Kidney (tissue), 14 donors: ENCODE measurements around the gene XPA. TPM values are rescaled to one million over a fixed set of nuclear protein-coding genes. Genes with fewer than 3 reads are reported as not detected.

Experiments used
- DNase-seq, 5 donors: peaks; one replicate each; pipeline ENCODE4 v3.0.0-alpha.2; 2013 to 2020
- FAIRE-seq: peaks from 2 replicates; lab custom pipeline; 2012; peaks lifted over from hg19 to GRCh38; lab: Jason Lieb, UNC
- H3K27ac ChIP-seq, 2 donors: one replicate each; pipeline ENCODE4 v1.7.0; 2013; ENCODE audit warnings: low read depth in 2 of 2, low read length in 2 of 2, inconsistent platforms in 1 of 2
- H3K27me3 ChIP-seq: one replicate; pipeline ENCODE4 v1.7.1; 2013; ENCODE audit warnings: low read length, inconsistent platforms; ENCODE audit not compliant: control insufficient read depth, insufficient read depth
- H3K36me3 ChIP-seq, 3 donors: one replicate each; pipeline versions ENCODE4 v1.7.0 to v1.7.1; 2013; ENCODE audit warnings: low read length in 3 of 3, control low read depth in 1 of 3, inconsistent platforms in 1 of 3; ENCODE audit not compliant: insufficient read depth in 3 of 3, control insufficient read depth in 2 of 3
- H3K4me1 ChIP-seq, 3 donors: one replicate each; pipeline versions ENCODE4 v1.7.0 to v1.7.1; 2013; ENCODE audit warnings: low read length in 3 of 3, inconsistent platforms in 1 of 3, low read depth in 1 of 3; ENCODE audit not compliant: control insufficient read depth in 2 of 3, insufficient read depth in 2 of 3
- H3K4me3 ChIP-seq, 3 donors: one replicate each; pipeline versions ENCODE4 v1.7.0 to v1.8.1; 2013; ENCODE audit warnings: low read length in 3 of 3, control low read depth in 1 of 3, inconsistent platforms in 1 of 3
- H3K9ac ChIP-seq, 3 donors: one replicate each; pipeline versions ENCODE4 v1.7.0 to v1.7.1; 2013; ENCODE audit warnings: low read length in 3 of 3, control low read depth in 1 of 3, inconsistent platforms in 1 of 3
- H3K9me3 ChIP-seq, 3 donors: one replicate each; pipeline versions ENCODE4 v1.7.0 to v1.7.1; 2013; ENCODE audit warnings: low read length in 3 of 3, control low read depth in 1 of 3, inconsistent platforms in 1 of 3; ENCODE audit not compliant: control insufficient read depth in 2 of 3, insufficient read depth in 1 of 3
- CTCF ChIP-seq: IDR thresholded peaks from 3 replicates; pipeline ENCODE4 v1.5.1; 2012; ENCODE audit warnings: mild to moderate bottlenecking, moderate library complexity, borderline replicate concordance; ENCODE audit not compliant: insufficient read depth; ENCODE audit errors: extremely low read depth
- intact Hi-C: fragments of 100-400 bp; cut with DNase I; formaldehyde crosslinking; loops from one replicate; pipeline ENCODE4 v1.11.1; 2022
- polyA plus RNA-seq: library from polyadenylated mRNA; stranded (reverse); fragments of 350-450 nt; fragmentation: Illumina TruSeq; extraction: RNeasy Lipid Tissue Mini Kit (QIAGEN cat#74804); gene quantifications from one replicate; pipeline ENCODE4 v1.2.3, GENCODE V29; 2014; ENCODE audit warnings: low read depth, low replicate concordance; ENCODE audit not compliant: insufficient read depth
- total RNA-seq: library from RNA; stranded (reverse); fragmentation: NEBNext Ultra II Directional; extraction: Animal tissue kit (Norgen Biotek cat#: 25700); gene quantifications from one replicate; pipeline ENCODE4 v1.2.1, GENCODE V29; 2021
- donor health status: control.
- donor health status: control.
- donor health status: control.
- donor health status: control.
- donor health status: control.
- donor health status: DM: yes; HTN: yes; CAD: no.
- donor health status: Normal renal cell carcinoma (clear cell type).

Gene XPA
- total and polyA plus RNA-seq, 2 donors from 2014 or later: 17.7 to 26.3 TPM

- Histone ChIP-seq H3K4me3 (no peak overlapping the region), H3K9ac (no peak overlapping the region), H3K9me3 (no peaks in the 10 kb centered on the region), H3K36me3 (no peaks in the 10 kb centered on the region), H3K27me3 (no peaks in the 10 kb centered on the region), H3K4me1 (peaks cover 0 to 3% (median 3%) of the 10 kb centered on the region in 3 donors), H3K27ac (no peak overlapping the region)
- FAIRE-seq: no peak
- intact Hi-C loops: loop anchor here (5.0 kb wide), 1 partner anchor 191 kb away; no protein-coding TSS in a partner anchor
- no peak for TF ChIP-seq CTCF
- DNase-seq: peak in 4 of 5 donors; percentile 31 to 49 (median 38)
Observed at GRCh38 chr9:97711223-97711626, 14.1 kb upstream of the XPA start.

- H3K27me3 ChIP-seq: no peaks in the 10 kb centered on the region
- peak in 4 of 5 donors; percentile 69 to 85 (median 76) for DNase-seq
- no peaks in the 10 kb centered on the region for H3K9me3 ChIP-seq
- H3K36me3 ChIP-seq: no peaks in the 10 kb centered on the region
- intact Hi-C loops: loop anchor here (5.0 kb wide), 1 partner anchor 192 kb away; no protein-coding TSS in a partner anchor
- no peak overlapping the region for H3K4me3 ChIP-seq
- no peak overlapping the region for H3K27ac ChIP-seq
- H3K9ac ChIP-seq: no peak overlapping the region
- peak; percentile 87 for TF ChIP-seq CTCF
- H3K4me1 ChIP-seq: peaks cover 0 to 3% (median 3%) of the 10 kb centered on the region in 3 donors
- peak; percentile 69 for FAIRE-seq
Observed at GRCh38 chr9:97710356-97711222, 13.4 kb upstream of the XPA start.

- no peak overlapping the region for H3K9ac ChIP-seq
- no peaks in the 10 kb centered on the region for H3K9me3 ChIP-seq
- H3K27ac ChIP-seq: no peak overlapping the region
- no peak for TF ChIP-seq CTCF
- no peak for DNase-seq
- intact Hi-C loops: no loop called here
- no peak for FAIRE-seq
- H3K36me3 ChIP-seq: no peaks in the 10 kb centered on the region
- H3K27me3 ChIP-seq: no peaks in the 10 kb centered on the region
- H3K4me3 ChIP-seq: no peak overlapping the region
- H3K4me1 ChIP-seq: peaks cover 3 to 18% (median 9%) of the 10 kb centered on the region in 3 donors
Observed at GRCh38 chr9:97706246-97706645, 9.1 kb upstream of the XPA start.
